ENCODE results near the gene ENTHD1. TPM values are rescaled to one million over a fixed set of nuclear protein-coding genes. Genes with fewer than 3 reads are reported as not detected.
"Not testable (repeated sequence)": the region's sequence is repeated elsewhere in the genome, so short reads cannot be mapped to it uniquely, and the experiment has no call there.

Gene ENTHD1
- total RNA-seq, 1 experiment from 2014 or later, result not detected

GRCh38 chr22:39871008-39871798, 22.4 kb downstream of the ENTHD1 start:
- Mint-ChIP-seq H3K9me3 (ENCODE audit: low read depth, unreplicated experiment) (no peaks in the 10 kb centered on the region), H3K4me3 (ENCODE audit: low read depth, unreplicated experiment) (no peak overlapping the region), H3K27ac (ENCODE audit: unreplicated experiment) (no peak overlapping the region), H3K4me1 (ENCODE audit: low read depth, unreplicated experiment) (no peaks in the 10 kb centered on the region), H3K36me3 (ENCODE audit: insufficient read depth, unreplicated experiment) (no peaks in the 10 kb centered on the region), H3K27me3 (ENCODE audit: unreplicated experiment) (peaks cover 79% of the 10 kb centered on the region)
- CTCF ChIA-PET, result no interaction called here
- TF ChIP-seq CTCF (IDR thresholded peaks at IDR 0.05; ENCODE audit: unreplicated experiment), result no peak
- BruUV-seq (replicated peaks), result no TSS peak
- no peak for DNase-seq
- intact Hi-C loops (cut with micrococcal nuclease; ENCODE audit: unreplicated experiment), result no loop called here

- H3K36me3 Mint-ChIP-seq (ENCODE audit: insufficient read depth, unreplicated experiment); H3K4me1 Mint-ChIP-seq (ENCODE audit: low read depth, unreplicated experiment); intact Hi-C loops (cut with micrococcal nuclease; ENCODE audit: unreplicated experiment); H3K27ac Mint-ChIP-seq (ENCODE audit: unreplicated experiment); H3K9me3 Mint-ChIP-seq (ENCODE audit: low read depth, unreplicated experiment); CTCF ChIA-PET; DNase-seq; H3K4me3 Mint-ChIP-seq (ENCODE audit: low read depth, unreplicated experiment); BruUV-seq (replicated peaks): not testable (repeated sequence)
- peaks cover 93% of the 10 kb centered on the region for H3K27me3 Mint-ChIP-seq (ENCODE audit: unreplicated experiment)
Measured at GRCh38 chr22:39869797-39870196, 23.8 kb downstream of the ENTHD1 start.

GRCh38 chr22:39868741-39869140, 24.8 kb downstream of the ENTHD1 start:
- no TSS peak for BruUV-seq (replicated peaks)
- no peak overlapping the region for H3K27ac Mint-ChIP-seq (ENCODE audit: unreplicated experiment)
- H3K36me3 Mint-ChIP-seq (ENCODE audit: insufficient read depth, unreplicated experiment), result no peaks in the 10 kb centered on the region
- H3K9me3 Mint-ChIP-seq (ENCODE audit: low read depth, unreplicated experiment), result no peaks in the 10 kb centered on the region
- CTCF ChIA-PET, result no interaction called here
- no peaks in the 10 kb centered on the region for H3K4me1 Mint-ChIP-seq (ENCODE audit: low read depth, unreplicated experiment)
- H3K4me3 Mint-ChIP-seq (ENCODE audit: low read depth, unreplicated experiment), result no peak overlapping the region
- intact Hi-C loops (cut with micrococcal nuclease; ENCODE audit: unreplicated experiment), result no loop called here
- no peak for DNase-seq
- TF ChIP-seq CTCF (IDR thresholded peaks at IDR 0.05; ENCODE audit: unreplicated experiment), result no peak
- peaks cover 95% of the 10 kb centered on the region for H3K27me3 Mint-ChIP-seq (ENCODE audit: unreplicated experiment)

GRCh38 chr22:39859903-39860588, 33.5 kb downstream of the ENTHD1 start:
- no peaks in the 10 kb centered on the region for H3K4me1 Mint-ChIP-seq (ENCODE audit: low read depth, unreplicated experiment)
- no peaks in the 10 kb centered on the region for H3K36me3 Mint-ChIP-seq (ENCODE audit: insufficient read depth, unreplicated experiment)
- no peaks in the 10 kb centered on the region for H3K9me3 Mint-ChIP-seq (ENCODE audit: low read depth, unreplicated experiment)
- no peak overlapping the region for H3K4me3 Mint-ChIP-seq (ENCODE audit: low read depth, unreplicated experiment)
- intact Hi-C loops (cut with micrococcal nuclease; ENCODE audit: unreplicated experiment), result no loop called here
- no TSS peak for BruUV-seq (replicated peaks)
- no peak overlapping the region for H3K27ac Mint-ChIP-seq (ENCODE audit: unreplicated experiment)
- no peak for TF ChIP-seq CTCF (IDR thresholded peaks at IDR 0.05; ENCODE audit: unreplicated experiment)
- peaks cover 86% of the 10 kb centered on the region for H3K27me3 Mint-ChIP-seq (ENCODE audit: unreplicated experiment)
- DNase-seq, result no peak
- CTCF ChIA-PET, result no interaction called here

GRCh38 chr22:39856588-39856987, 37.0 kb downstream of the ENTHD1 start:
- BruUV-seq (replicated peaks), result no TSS peak
- H3K4me3 Mint-ChIP-seq (ENCODE audit: low read depth, unreplicated experiment), result no peak overlapping the region
- H3K27me3 Mint-ChIP-seq (ENCODE audit: unreplicated experiment), result peaks cover 71% of the 10 kb centered on the region
- no peak overlapping the region for H3K27ac Mint-ChIP-seq (ENCODE audit: unreplicated experiment)
- H3K9me3 Mint-ChIP-seq (ENCODE audit: low read depth, unreplicated experiment), result no peaks in the 10 kb centered on the region
- DNase-seq, result no peak
- CTCF ChIA-PET, result interaction anchor here (0.7 kb wide), 1 partner anchor 785 kb away, joined by 3 read pairs; no protein-coding TSS in a partner anchor
- no peak for TF ChIP-seq CTCF (IDR thresholded peaks at IDR 0.05; ENCODE audit: unreplicated experiment)
- H3K36me3 Mint-ChIP-seq (ENCODE audit: insufficient read depth, unreplicated experiment), result no peaks in the 10 kb centered on the region
- intact Hi-C loops (cut with micrococcal nuclease; ENCODE audit: unreplicated experiment), result no loop called here
- no peaks in the 10 kb centered on the region for H3K4me1 Mint-ChIP-seq (ENCODE audit: low read depth, unreplicated experiment)

Data from Calu3 (cell line).